CD4-positive, alpha-beta T cell treated with Interleukin-12 subunit alpha and Interleukin-12 subunit beta, for 1 hour (primary cell): ENCODE results near the gene C3orf85.

ENCODE experiments used
- DNase-seq: peaks from one replicate; pipeline ENCODE4 v3.0.0-alpha.2; 2020

The C3orf85 gene

GRCh38 chr3:109154979-109155378 is 18.5 kb downstream of the C3orf85 start:
- DNase-seq: no peak

GRCh38 chr3:109155828-109156227 is 19.3 kb downstream of the C3orf85 start:
- DNase-seq: no peak

DNA sequence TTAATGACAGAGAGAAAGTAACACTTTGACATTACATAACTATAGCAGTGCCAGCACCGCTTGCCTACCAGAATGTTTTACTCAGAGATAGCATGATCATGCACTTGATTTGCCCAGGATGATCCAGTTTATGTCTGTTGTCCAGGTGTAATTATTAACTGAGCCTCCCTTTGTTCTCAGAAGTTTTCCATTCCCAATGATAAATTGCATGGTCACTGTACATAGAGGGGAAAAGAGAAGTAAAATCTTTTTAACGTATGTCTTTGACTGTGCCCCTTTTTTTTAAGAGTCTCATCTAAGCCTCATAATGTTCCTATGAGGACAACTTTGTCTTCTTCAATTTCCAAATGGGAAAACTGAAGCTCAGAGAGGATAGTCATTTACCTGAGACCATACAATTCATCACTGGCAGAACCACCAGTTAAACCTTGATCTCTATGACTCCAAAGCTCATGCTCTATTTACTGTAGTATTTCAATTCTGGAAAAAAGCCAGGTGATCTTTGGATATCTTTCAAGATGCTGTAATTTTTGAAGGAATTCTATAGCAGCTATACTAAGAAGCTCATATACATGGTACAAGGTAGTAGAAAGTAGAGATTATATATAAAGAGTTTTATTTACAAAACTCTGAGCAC is 25.1 kb downstream of the C3orf85 start:
- no peak for DNase-seq

- DNase-seq: no peak
These were observed 29.4 kb downstream of the C3orf85 start for GRCh38 chr3:109165905-109166304.

GRCh38 chr3:109171479-109171878 is 35.0 kb downstream of the C3orf85 start:
- DNase-seq: no peak

DNA sequence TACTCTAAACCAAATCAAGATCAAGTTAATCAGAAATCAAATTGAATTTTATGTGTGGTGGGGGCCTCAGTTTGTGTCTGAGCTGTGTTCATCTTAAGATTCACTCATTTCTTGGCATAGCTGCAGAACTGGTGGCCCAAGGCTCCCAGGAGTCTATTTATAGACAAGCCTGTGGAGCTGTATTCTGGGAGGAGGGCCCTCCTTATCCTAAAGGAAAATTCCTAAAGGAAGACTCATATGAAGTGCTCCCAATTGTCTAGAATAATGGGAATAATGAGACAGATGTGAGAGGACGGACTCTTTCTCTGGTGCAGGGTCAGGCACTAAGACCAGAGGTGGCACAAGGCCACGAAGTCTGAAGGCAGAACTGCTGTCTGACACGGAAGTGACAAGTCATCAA is 38.9 kb downstream of the C3orf85 start:
- DNase-seq: no peak

- no peak for DNase-seq
These were observed 40.2 kb downstream of the C3orf85 start for GRCh38 chr3:109176726-109177125.

DNA sequence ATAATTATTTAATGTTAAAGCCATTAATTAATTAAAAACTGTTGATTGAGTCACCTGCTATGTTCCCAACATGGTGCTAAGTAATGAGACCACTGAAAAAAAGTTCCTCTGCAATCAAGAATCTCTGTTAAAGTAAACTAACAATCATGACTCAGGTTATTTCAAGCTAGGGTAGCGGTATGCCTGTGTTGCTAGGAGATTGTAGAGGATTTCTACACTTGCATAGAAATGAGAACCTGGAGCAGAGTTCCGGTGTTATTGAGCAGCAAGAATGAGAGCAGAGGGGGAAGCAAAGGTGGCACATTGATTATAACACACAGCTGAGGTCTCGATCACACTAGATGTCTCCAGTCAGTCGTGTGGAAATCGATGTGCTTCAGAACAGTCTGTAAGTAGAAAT is 41.4 kb downstream of the C3orf85 start:
- no peak for DNase-seq

DNA sequence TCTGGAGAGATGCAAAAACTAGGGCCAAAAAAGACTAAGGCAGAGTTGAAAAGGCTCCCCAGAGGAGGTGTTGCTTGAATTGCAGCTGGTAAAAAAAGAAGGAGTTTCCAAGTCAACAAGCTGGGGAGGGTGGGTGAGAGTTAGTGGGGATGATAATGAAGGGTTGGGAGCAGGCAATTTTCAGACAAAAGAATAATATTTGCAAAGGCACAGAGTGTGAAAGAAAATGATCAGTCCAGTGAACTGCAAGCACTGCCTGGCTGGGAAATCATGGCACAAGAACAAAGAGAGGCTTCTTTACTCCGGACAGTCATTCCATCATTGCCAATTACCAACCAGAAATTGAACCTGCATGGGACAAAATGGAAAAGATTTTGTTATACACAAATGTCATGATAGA is 42.2 kb downstream of the C3orf85 start:
- no peak for DNase-seq

DNA sequence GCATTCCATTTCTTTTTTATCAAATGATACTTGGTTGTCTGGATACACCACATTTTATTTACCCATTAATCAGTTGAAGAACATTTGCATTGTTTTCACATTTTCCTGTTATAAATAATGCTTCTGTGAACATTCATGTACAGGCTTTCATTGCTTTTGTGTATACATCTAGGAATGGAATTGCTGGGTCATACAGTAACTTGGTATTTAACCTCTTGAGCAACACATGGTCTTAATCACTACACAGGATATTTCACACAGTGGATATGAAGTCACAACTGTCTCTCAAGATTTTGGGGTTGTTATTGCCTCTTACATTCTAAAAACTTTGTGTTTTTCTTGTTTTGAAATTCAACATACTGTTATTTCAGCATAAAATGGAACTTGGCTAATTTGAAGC is 48.2 kb downstream of the C3orf85 start:
- DNase-seq: no peak

- no peak for DNase-seq
These were observed 50.9 kb downstream of the C3orf85 start for GRCh38 chr3:109187390-109187789.

DNA sequence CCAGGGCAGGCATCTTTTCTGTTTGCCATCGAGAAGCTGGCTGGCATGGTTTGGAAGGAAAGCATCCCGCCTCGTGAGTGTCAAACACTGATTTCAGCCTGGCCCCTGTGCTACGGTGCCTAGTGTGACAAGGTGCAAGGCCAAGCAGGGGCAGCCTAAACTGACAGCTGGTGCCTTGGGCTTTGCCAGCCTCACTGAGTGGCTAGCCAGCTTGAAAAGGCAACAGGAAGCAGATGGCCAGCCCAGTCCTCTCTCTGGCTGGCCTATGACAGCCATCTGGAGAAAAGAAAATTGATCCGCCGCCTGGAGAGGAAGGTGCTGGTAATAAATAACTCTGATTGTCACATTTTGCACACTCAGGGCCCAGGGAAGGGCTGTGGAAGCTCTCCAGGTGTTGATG is 52.2 kb downstream of the C3orf85 start:
- DNase-seq: no peak

DNA sequence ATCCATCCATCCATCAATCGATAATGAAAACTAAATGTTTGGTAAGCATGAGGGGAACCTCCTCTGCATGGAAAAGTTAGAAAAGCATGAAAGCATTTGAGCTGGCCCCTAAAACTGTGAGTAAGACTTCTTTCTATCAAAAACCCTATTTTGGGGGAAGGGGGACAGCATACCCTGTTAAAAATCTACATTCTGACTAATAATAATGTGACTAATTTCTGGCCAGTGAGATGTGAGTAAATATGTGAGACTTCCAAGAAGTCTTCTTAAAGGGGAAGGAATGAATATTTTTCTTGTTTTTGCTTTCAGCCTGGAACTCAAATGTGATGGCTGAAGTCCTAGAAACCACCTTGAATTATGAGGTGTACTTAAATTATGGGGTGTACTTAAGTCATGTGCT is 54.9 kb downstream of the C3orf85 start:
- no peak for DNase-seq

GRCh38 chr3:109195815-109196214 is 59.3 kb downstream of the C3orf85 start:
- DNase-seq: no peak
